NCI-H2227 (cell line): ENCODE measurements around the gene MYO9A.
A peak's percentile ranks its signal among the peaks of the same experiment; 100 is the strongest.

Experiments
- DNase-seq: peaks from one replicate; lab custom pipeline; 2025; ENCODE audit not compliant: unreplicated experiment; lab: John Stamatoyannopoulos, UW

MYO9A gene

DNA sequence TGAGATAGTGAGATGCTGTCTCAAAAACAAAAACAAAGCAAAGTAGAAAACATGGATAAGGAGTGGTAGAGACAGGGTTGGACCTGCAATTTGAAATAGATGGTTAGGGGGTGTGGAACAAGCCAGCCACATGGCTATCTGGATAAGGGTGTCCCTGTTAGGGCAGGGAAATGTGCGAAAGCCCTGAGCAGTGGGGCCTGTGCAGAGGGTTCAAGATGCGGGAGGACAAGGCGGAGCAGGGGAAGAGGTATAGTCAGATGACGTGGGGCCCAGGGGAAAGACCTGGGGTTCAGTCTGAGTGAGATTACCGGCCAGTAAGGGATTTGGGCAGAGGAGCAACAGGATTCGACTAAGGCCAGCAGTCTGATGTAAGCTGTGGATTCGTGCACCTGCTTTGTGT, 326.0 kb downstream of the MYO9A start:
- DNase-seq, result no peak

DNA sequence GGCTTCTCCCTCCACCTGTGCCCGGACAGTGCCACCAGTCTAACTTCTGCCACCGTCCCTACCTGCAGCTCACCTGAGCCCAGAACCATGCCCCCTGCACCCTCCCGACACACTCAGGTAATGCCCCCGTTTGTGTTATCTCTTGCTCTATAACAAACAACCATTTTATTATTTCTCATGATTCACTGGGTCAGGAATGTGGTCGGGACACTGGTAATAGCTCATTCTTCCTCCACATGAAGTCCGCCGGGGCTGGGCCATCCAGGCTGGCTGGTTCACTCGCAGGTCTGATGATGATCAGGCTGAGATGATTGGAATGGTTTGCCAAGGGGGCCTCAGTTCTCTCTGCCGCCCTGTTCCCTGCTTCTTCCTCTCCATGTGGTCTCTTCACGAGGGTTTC, 327.9 kb downstream of the MYO9A start:
- DNase-seq, result no peak

DNA sequence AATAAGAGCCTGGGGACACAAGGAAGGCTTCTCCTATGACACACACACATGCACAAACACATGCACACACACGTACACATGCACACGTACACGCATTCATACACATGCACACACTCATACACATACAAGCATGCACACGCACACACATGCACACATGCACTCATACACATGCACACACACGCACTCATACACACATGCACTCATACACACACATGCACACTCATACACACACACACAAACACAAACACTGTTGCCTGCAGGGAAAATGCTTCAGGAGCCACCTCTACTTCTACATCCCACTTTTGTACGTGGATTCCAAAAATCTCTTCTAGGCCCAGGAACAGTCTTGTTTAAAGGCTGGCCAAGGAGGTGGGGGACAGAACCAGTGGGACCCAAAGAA, 328.3 kb downstream of the MYO9A start:
- DNase-seq, result no peak

DNA sequence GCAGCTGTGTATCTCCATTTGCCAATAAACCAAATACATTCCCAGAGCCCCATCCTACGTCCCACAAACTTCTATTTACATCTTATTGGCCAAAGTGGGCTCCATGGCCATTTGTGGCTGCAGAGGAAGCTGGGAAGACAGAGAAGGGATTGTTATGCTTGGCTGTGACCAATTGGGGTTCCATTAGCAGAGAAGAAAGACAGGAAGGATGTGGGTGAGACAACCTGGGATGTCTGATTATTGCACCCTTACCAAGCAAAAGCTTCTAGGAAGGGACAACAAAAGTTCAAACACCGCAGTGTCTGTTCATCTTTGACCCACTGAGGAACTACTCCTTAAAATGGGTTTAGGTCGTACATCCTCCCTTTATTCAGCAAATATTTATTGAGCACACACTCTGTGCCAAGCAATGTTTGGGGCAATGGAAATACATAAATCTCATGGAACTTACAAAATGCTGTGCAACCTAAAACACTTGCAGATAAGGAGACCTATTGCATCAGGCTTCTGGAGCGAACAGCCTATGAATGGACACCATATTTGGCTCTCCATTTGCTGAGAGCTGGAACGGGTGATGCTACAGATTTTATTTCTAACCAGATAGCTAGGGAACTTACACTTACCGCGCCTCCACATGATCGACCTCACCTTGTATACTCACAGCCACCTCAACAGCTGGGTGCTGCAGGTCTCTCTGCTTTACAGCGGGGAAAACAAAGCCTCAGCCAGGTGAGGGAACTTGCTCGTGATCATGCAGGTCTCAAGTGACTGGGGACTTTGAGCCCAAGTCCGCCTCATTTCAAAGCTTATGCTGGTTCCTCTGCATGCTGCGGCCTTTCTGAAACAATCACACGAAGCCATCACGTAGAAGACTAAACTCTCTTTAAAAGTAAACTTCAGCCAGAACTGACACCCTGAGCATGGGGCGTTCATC, 329.0 kb downstream of the MYO9A start:
- no peak for DNase-seq

DNA sequence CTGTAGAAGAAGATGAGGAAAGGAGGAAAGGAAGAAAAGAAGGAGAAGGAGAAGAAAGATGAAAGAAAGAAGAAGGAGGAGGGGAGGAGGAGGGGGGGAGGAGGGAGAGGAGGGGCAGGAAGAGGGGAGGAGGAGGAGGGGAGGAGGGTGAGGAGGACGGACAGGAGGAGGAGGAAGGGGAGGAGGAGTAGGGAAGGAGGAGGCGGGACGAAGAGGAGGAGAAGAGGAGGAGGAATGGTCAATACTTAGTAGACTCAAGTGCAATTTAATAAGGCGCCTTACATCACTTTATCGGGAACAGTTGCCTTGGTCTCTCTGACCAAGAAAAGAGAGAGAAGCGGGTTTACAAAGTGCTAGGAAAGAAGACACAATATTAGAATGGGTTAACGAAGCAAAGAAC, 331.3 kb downstream of the MYO9A start:
- DNase-seq, result no peak

DNA sequence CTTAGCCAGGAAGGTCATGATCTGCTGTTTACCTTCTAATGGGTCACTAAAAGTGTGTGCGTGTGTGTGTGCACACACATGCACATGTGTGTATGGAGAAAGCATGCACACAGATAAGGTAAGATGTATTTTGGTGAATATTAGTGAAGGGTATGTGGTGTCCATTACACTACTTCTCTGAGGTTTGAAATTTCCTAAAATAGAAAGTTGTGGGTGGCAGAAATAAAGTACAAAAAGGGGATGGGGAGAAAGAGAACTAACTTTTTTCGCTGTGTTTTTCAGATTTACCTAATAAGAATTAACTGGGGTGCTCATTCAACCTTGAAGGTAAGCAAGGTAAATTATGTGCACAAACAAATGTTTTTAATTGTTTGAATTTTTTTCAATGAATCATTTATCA, 332.0 kb downstream of the MYO9A start:
- DNase-seq, result no peak

DNA sequence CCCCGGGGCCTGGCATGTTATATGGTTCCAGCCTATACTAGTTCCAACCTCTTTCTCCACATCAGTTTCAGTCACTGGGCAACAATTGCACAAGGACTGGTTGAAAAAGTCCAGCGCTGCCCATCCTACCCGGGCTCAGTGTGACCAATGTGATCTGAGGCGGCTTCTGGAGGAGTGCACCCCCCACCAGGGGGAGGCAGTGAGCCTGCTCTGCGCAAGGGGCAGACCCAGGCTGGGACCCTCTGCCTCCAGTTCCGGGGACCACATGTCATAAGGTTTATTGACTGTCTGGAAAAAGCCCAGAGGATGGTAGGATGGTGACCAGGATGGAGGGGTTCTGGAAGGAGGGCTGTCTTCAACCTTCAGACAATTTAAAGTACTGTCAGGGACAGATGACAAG, 333.2 kb downstream of the MYO9A start:
- no peak for DNase-seq

DNA sequence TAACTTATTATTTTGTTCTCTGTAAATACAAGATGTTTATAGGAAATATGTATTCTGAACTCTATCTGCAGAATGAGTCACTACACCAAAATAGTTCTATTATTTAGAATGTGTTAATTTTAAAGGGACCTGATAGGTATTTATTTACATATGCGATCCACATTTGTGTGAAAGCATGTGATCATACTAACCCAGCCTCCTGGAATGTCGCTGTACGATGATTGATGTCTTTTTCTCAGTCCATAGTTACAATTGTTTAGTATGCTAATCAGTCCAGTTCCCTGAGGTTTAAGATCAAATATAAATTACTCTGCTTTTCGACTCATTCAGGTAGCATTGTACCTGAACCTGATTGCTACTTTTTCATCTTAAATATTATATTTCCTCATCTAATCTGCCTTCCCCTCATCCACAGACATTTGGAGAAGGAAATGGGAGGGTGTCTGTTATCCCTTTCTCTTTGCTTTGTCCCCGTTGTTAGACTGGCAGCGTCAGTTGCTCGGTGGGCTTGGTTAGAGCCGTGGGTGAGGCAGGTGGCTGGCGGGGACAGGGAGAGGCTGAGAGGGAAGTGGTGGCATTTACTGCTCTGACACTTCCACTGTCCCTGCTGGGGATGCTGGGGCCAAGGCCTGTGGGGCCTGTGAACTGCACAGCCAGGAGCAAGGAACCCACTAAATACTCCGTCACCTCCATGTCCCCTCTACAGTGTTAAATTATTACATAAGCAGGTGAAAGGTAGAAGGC, 335.4 kb downstream of the MYO9A start:
- no peak for DNase-seq

DNA sequence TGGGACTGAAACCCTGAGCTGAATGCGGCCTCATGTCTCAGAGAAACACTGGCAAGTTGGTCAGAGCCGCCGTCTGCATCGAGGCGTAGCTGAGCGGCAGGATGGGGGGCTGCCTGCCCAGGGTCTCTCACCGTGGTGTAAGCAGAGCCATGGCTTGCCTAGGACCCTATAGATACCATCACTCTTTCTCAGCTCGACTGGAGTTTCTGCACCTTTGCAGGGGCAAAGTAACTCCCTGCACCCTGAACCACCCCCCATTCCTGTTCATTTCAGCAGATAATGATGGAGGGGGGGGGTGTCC, 336.0 kb downstream of the MYO9A start:
- no peak for DNase-seq

DNA sequence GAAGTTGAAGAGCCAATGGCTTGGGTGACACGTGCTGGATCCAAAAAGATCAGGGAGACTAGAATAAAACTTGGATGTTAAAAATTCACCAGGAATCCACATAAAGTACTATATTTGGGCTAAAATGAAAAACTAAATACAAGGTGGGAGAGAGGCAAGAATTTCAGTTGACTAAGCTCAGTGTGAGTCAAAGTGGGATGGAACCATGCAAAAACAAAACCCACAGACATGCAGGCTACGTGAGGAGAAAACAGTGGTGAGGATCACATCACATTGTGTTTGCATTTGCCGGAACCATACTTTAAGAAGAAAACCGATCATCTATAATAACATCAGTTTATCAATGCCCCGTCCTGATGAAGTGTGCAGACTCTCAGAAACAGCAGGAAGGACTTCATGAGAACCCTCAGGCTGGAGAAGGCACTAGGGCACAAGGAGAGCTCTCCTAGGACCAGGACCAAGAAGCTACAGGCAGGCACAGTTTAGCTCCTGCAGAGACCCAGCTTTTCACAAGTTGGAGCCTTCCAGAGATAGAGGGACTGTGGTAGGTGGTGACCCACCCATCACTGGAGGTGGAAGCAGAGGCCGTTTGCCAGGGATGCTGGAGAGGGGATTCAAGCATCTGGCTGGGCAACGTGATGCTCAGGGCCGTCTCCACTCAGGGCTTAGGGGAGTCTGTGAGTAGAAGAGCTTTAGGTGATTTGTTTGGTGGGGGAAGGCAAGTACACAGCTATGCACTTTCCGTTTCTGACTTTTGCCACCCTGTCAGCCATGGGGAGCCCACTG, 336.6 kb downstream of the MYO9A start:
- no peak for DNase-seq

DNA sequence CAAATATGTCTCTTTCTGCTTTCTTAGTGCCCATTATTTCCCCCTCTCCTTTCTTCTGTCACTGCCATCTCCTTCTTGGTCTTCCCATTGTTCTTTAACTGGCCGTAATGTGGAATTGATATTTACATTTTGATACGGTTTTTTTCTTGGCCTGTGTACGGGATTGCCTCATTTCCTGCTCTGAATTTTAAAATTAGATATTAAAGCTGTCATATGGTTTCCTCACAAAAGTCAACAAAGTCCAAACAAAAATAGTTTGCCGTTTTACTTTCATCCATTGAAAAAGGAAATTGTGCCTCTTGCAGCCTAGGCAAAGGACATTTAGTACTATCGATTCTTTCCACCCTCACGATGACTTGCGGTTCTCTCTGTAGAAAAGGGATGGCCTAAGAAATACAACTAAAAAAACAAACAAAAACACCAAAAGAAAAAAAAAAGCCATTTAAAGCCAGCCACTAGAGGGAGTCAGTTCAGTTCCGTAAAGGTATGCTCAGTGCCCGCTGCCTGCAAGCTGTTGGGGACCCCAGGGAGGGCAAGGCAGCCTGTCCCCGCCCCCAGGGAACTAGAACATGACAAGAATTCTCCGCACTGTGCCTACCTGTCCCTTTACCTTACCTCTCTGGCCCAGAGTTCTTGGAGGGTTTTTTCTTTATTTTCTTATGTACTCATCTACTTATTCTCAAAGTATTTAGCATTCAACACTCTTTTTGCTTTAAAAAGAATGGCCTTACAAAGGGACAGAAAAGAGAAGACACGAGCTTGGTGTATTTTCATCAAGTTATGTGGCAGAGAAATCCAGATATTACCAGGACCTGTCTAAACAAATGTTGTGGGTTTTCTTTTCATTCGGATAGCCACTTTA, 337.6 kb downstream of the MYO9A start:
- DNase-seq, result peak; percentile 51

DNA sequence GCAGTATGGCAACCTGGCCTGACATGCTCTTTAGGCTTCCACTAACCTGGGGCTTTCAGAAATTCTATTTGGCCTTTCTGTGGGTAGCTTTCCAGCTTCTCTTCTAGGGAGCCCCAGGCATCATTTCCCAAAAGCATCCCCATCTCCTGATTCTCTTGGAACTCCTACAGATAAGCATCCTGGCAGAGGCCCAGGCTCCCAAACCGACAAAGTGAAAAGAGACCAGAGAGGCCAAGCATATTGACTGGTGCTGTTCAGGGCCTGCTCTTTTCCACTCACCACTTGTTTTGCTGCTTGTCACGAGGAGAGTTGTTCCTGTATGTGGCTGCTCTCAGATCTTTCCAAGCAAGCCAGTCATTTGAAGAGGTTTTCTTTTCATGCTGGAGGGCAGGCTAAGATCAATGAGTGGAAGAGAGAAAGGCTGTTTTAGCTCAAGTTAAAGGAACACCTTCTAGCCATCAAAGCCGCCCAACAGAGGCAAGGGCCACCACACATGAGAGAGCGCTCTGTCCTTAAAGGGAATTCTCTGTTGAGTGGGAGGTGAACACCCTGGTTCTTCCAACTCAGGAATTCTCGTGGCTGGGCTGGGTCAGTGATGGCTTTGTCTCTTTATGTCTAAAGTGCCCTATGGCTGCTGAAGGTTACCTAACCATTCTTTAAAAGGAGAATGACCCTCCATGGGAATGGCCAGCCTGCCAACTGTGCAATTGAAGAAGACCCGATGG, 338.7 kb downstream of the MYO9A start:
- DNase-seq, result no peak

DNA sequence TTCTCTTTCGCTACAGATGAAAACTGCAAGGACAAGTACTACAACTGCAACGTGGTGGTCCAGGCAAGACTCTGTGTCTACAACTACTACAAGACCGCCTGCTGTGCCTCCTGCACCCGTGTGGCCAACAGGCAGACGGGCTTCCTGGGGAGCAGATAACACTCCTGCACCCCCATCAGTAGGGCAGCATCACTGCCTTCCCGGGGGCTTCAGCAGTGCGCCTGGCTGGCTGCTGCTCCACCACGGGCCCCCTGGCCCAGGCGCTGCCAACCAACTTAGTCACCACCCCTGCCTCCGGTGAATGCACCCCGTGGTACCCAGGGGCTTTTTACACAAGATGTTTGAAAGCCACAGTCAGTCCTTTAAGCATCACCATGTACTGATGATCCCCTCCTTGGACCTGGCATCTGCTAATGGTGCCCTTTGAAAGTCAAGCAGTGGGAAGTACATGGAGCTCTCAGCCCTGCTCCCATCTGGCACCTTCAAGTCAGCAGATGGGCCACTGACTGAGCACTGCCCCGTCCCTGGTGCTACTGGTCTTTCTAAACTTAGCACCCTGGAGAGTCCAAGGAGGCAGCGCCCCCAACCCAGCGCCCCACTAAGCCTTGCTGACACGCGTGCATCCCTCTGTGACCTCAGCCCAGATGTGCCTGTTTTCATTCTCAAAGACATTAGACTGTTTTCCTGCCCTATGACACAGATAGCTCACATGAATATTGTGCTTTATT, 340.6 kb downstream of the MYO9A start:
- DNase-seq, result no peak

DNA sequence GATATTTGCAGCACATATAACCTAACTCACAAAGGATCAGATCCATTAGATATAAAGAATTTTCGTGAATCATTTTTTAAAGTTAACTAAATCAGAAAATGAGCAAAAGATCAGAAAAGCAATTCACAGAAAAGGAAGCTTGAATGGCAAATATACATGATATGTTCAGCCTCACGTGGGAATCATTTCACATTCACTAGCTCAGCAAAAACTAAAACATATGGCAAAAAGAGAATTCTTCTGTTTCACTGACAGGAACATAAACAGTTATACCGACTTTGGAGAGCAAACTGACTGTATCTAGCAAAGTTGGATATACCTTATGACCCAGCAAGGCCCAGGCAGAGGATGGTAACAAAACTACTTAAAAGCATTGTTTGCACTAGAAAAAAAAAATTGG, 341.6 kb downstream of the MYO9A start:
- no peak for DNase-seq

DNA sequence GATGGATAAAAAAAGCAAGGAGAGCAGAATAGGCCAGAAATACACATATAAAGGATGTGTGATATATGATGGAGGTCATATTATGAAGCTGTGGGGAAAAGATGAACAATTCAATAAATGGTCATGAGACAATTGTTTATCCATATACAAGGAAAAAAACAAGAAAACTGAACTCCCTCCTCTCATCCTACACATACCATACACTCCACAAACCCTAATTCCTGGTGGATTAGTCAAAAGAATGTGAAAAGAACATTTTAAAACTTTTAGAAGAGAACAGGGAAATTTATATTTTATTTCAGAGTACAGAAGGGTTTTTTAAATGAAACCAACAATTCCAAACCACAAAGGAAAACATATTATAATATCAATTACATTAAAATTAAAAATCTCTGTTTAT, 342.1 kb downstream of the MYO9A start:
- no peak for DNase-seq

DNA sequence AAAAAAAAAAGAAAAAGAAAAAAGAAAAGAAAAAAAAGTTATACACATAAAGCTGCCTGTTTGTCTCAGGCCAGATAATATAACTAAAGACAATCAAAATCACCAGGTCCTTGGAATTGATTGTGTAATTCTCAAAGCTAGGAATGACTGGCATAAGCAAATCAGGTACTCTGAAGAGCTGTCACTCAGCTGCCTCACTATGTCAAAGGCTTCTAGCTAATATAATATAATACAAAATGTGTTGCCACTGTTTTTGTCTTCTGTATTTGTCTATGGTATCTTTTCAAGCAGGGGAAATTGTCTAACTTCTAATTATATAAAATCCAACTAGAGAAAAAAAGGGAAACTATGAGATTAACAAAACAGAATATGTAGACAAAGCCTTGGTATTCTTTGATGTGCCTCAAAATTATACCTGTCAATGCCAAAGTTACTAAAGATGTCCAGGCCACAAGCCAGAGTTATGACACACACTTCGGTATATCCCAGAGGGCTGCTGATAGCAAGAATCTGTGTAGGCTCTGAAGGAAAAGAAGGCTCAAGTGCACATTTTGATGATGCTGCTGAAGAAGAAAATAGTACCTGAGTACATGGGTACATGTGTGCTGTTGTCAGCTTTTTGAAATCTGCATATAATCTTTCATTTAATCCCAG, 344.6 kb downstream of the MYO9A start:
- no peak for DNase-seq
